Measurements from ENCODE around the gene REL.

Gene REL

GRCh38 chr2:60847854-60848253, 33.5 kb upstream of the REL start:
- Histone ChIP-seq H3K36me3 (replicated peaks) (no peaks in the 10 kb centered on the region), H3K4me3 (ENCODE audit: low read depth, low read length) (no peak overlapping the region), H3K27me3 (replicated peaks) (no peaks in the 10 kb centered on the region), H3K27ac (no peak overlapping the region)
- in situ Hi-C loops (cut with HindIII; ENCODE audit: low pct_ligation_motif_present, low sequenced_read_pairs), result no loop called here
- TF ChIP-seq, protein P1, sequence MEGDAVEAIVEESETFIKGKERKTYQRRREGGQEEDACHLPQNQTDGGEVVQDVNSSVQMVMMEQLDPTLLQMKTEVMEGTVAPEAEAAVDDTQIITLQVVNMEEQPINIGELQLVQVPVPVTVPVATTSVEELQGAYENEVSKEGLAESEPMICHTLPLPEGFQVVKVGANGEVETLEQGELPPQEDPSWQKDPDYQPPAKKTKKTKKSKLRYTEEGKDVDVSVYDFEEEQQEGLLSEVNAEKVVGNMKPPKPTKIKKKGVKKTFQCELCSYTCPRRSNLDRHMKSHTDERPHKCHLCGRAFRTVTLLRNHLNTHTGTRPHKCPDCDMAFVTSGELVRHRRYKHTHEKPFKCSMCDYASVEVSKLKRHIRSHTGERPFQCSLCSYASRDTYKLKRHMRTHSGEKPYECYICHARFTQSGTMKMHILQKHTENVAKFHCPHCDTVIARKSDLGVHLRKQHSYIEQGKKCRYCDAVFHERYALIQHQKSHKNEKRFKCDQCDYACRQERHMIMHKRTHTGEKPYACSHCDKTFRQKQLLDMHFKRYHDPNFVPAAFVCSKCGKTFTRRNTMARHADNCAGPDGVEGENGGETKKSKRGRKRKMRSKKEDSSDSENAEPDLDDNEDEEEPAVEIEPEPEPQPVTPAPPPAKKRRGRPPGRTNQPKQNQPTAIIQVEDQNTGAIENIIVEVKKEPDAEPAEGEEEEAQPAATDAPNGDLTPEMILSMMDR (IDR thresholded peaks at IDR 0.05; ENCODE audit: low read depth, low read length, missing control alignments), result no peak
- DNase-seq, result no peak

DNA sequence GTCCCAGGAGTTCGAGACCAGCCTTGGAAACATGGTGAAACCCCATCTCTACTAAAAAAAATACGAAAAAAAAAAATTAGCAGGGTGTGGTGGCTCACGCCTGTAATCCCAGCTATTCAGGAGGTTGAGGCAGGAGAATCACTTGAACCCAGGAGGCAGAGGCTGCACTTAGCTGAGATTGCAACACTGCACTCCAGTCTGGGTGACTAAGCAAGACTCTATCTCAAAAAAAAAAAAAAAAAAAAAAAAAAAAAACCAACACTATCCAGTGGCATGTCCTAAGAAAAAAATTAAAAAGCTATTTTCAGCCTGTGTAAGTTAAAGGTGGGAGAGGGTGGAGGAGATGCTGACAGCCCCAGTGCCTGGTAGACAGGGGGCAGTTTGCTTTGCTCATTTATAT, 32.2 kb upstream of the REL start:
- Histone ChIP-seq H3K36me3 (replicated peaks) (no peaks in the 10 kb centered on the region), H3K4me3 (ENCODE audit: low read depth, low read length) (no peak overlapping the region), H3K27me3 (replicated peaks) (no peaks in the 10 kb centered on the region), H3K27ac (no peak overlapping the region)
- in situ Hi-C loops (cut with HindIII; ENCODE audit: low pct_ligation_motif_present, low sequenced_read_pairs), result no loop called here
- TF ChIP-seq, protein P1 (IDR thresholded peaks at IDR 0.05; ENCODE audit: low read depth, low read length, missing control alignments), result no peak
- DNase-seq, result no peak

DNA sequence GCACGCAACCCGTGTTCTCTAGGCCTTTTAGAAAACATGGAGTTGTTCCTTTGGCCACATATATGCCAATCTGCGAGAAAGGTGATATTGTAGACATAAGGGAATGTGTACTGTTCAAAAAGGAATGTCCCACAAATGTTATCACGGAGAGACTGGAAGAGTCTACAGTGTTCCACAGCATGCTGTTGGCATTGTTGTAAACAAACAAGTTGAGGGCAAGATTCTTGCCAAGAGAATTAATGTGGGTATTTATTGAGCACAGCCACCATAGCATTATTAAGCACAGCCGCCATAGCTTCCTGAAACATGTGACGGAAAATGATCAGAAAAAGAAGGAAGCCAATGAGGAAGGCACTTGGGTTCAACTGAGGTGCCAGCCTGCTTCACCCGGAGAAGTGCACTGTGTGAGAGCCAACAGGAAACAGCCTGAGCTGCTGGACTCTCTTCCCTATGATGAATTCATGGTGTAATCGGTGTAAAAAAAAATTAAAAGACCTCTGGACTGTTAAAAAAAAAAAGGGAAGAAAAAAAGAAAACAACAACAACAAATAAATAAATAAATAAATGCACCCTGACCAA, 29.0 kb upstream of the REL start:
- TF ChIP-seq, protein P1 (IDR thresholded peaks at IDR 0.05; ENCODE audit: low read depth, low read length, missing control alignments), result no peak
- Histone ChIP-seq H3K27me3 (replicated peaks) (no peaks in the 10 kb centered on the region), H3K27ac (no peak overlapping the region), H3K4me3 (ENCODE audit: low read depth, low read length) (no peak overlapping the region), H3K36me3 (replicated peaks) (no peaks in the 10 kb centered on the region)
- in situ Hi-C loops (cut with HindIII; ENCODE audit: low pct_ligation_motif_present, low sequenced_read_pairs), result no loop called here
- DNase-seq, result no peak

DNA sequence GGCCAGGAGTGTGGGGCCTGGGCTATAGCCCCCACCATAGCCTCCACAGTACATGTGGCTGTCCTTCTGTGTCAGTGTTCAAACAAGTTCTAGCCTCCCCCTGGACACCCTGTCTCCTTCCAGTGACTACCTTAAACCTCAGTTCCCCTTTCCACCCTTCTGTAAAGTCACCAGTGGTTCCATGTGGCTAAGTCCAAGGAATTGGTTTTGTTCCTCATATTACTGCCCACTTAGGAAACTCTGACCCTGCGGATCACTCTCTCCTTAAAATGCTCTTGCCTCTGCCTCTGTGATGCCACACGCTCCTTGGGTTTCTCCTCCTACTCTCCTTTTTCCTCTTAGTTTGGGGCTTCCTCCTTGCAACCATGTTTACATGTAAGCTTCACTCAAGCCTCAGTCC, 27.8 kb upstream of the REL start:
- Histone ChIP-seq H3K27ac (no peak overlapping the region), H3K4me3 (ENCODE audit: low read depth, low read length) (no peak overlapping the region), H3K27me3 (replicated peaks) (no peaks in the 10 kb centered on the region), H3K36me3 (replicated peaks) (no peaks in the 10 kb centered on the region)
- in situ Hi-C loops (cut with HindIII; ENCODE audit: low pct_ligation_motif_present, low sequenced_read_pairs), result no loop called here
- DNase-seq, result no peak
- TF ChIP-seq, protein P1 (IDR thresholded peaks at IDR 0.05; ENCODE audit: low read depth, low read length, missing control alignments), result no peak

DNA sequence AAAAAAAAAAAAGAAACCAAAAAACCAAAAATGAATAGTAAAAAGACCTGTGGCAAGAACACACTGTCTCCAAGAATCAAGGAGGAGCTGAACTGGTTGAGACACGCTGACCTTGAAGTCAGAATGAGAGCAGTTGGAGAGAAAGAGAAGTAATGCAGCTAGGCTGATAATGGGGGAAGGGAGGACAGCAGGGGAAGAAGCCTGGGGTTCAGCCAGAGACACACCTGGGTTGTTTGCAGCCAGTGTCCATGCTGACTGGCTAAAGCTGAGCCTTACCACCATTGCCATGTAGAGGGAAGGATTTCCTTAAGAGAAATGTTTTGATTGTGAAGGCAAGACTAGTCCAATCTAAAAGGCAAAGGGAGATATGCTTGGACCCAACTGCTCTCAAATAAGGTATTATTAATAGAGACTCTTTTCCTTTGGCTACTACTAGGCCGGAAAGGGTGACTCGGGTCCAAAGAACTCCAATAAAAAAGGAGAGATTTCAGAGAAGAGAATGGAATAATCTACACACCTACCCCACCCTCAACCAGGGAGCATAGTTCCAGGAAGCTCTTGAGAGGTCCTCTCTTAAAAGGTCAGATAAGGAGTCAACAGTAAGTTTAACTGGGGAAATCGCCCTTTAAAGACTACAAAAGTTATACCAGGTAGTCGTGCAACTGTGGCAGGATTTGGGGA, 25.2 kb upstream of the REL start:
- H3K27ac ChIP-seq, result no peak overlapping the region
- in situ Hi-C loops (cut with HindIII; ENCODE audit: low pct_ligation_motif_present, low sequenced_read_pairs), result no loop called here
- DNase-seq, result no peak
- H3K27me3 ChIP-seq (replicated peaks), result no peaks in the 10 kb centered on the region
- H3K36me3 ChIP-seq (replicated peaks), result no peaks in the 10 kb centered on the region
- H3K4me3 ChIP-seq (ENCODE audit: low read depth, low read length), result no peak overlapping the region
- TF ChIP-seq, protein P1 (IDR thresholded peaks at IDR 0.05; ENCODE audit: low read depth, low read length, missing control alignments), result no peak

- Histone ChIP-seq H3K27ac (no peak overlapping the region), H3K4me3 (ENCODE audit: low read depth, low read length) (no peak overlapping the region), H3K27me3 (replicated peaks) (no peaks in the 10 kb centered on the region), H3K36me3 (replicated peaks) (no peaks in the 10 kb centered on the region)
- TF ChIP-seq, protein P1 (IDR thresholded peaks at IDR 0.05; ENCODE audit: low read depth, low read length, missing control alignments), result no peak
- in situ Hi-C loops (cut with HindIII; ENCODE audit: low pct_ligation_motif_present, low sequenced_read_pairs), result no loop called here
- no peak for DNase-seq
These were observed 24.3 kb upstream of the REL start for GRCh38 chr2:60857056-60857455.

Data from brain microvascular endothelial cell (primary cell).